Osteocyte (in vitro differentiated cells): ENCODE data around the gene RBM20. TPM values are rescaled to one million over a fixed set of nuclear protein-coding genes. Genes with fewer than 3 reads are reported as not detected.
A peak's percentile ranks its signal among the peaks of the same experiment; 100 is the strongest.

ENCODE experiments used
- DNase-seq: peaks from one replicate; pipeline ENCODE4 v3.0.0; 2021; ENCODE audit warnings: mixed read lengths; ENCODE audit not compliant: unreplicated experiment; ENCODE audit errors: extremely low spot score
- H3K27ac Mint-ChIP-seq: one replicate; pipeline ENCODE4 v1.8.0; 2021; ENCODE audit warnings: mild to moderate bottlenecking, mixed read lengths; ENCODE audit not compliant: unreplicated experiment
- H3K27me3 Mint-ChIP-seq: one replicate; pipeline ENCODE4 v1.8.0; 2021; ENCODE audit warnings: mixed read lengths; ENCODE audit not compliant: unreplicated experiment
- H3K36me3 Mint-ChIP-seq: one replicate; pipeline ENCODE4 v1.8.0; 2021; ENCODE audit warnings: mixed read lengths; ENCODE audit not compliant: unreplicated experiment
- H3K4me1 Mint-ChIP-seq: one replicate; pipeline ENCODE4 v1.8.0; 2021; ENCODE audit warnings: mixed read lengths; ENCODE audit not compliant: unreplicated experiment
- H3K4me3 Mint-ChIP-seq: one replicate; pipeline ENCODE4 v1.8.0; 2021; ENCODE audit warnings: mild to moderate bottlenecking, moderate library complexity, mixed read lengths; ENCODE audit not compliant: unreplicated experiment
- H3K9me3 Mint-ChIP-seq: one replicate; pipeline ENCODE4 v1.8.0; 2021; ENCODE audit warnings: mixed read lengths; ENCODE audit not compliant: unreplicated experiment
- total RNA-seq: library from RNA; stranded (reverse); gene quantifications from 2 replicates; pipeline ENCODE4 v1.2.1, GENCODE V29; 2021
- TF ChIP-seq, protein P1 (sequence below): fragments of 200-600 bp; sonication (generic); IDR thresholded peaks from 2 replicates; pipeline ENCODE4 v1.5.0; 2021; ENCODE audit warnings: antibody characterized with exemption, mild to moderate bottlenecking, moderate library complexity

RBM20 gene
- total RNA-seq, 1 donor from 2014 or later = 1.6 TPM

DNA sequence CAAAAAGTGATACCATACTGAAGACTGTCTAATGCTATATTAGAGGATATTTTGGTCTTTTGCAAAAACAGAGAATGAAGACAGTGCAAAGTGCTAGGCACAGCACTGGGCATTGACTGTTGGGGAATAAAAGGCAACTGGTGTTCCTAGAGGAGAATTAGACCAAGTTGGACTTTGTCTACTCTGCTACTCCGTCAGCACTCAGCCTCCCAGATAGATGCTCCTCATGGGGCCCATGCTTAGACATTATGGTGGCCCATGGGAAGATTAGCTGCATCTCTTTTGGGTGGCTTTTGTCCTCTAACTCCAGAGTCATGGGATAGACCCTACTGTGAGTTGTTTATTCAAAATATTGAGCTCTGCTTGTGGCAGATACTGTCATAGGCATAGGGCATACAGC is 113.5 kb downstream of the RBM20 start:
- Mint-ChIP-seq H3K27ac (no peak overlapping the region), H3K9me3 (no peaks in the 10 kb centered on the region), H3K4me3 (no peak overlapping the region), H3K27me3 (no peaks in the 10 kb centered on the region), H3K4me1 (peaks cover 6% of the 10 kb centered on the region), H3K36me3 (no peaks in the 10 kb centered on the region)
- TF ChIP-seq, protein P1, sequence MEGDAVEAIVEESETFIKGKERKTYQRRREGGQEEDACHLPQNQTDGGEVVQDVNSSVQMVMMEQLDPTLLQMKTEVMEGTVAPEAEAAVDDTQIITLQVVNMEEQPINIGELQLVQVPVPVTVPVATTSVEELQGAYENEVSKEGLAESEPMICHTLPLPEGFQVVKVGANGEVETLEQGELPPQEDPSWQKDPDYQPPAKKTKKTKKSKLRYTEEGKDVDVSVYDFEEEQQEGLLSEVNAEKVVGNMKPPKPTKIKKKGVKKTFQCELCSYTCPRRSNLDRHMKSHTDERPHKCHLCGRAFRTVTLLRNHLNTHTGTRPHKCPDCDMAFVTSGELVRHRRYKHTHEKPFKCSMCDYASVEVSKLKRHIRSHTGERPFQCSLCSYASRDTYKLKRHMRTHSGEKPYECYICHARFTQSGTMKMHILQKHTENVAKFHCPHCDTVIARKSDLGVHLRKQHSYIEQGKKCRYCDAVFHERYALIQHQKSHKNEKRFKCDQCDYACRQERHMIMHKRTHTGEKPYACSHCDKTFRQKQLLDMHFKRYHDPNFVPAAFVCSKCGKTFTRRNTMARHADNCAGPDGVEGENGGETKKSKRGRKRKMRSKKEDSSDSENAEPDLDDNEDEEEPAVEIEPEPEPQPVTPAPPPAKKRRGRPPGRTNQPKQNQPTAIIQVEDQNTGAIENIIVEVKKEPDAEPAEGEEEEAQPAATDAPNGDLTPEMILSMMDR = no peak
- no peak for DNase-seq

GRCh38 chr10:110758128-110758765 is 114.1 kb downstream of the RBM20 start:
- DNase-seq = no peak
- Mint-ChIP-seq H3K4me3 (no peak overlapping the region), H3K27ac (no peak overlapping the region), H3K9me3 (no peaks in the 10 kb centered on the region), H3K27me3 (no peaks in the 10 kb centered on the region), H3K36me3 (no peaks in the 10 kb centered on the region), H3K4me1 (peaks cover 6% of the 10 kb centered on the region)
- TF ChIP-seq, protein P1 = no peak

DNA sequence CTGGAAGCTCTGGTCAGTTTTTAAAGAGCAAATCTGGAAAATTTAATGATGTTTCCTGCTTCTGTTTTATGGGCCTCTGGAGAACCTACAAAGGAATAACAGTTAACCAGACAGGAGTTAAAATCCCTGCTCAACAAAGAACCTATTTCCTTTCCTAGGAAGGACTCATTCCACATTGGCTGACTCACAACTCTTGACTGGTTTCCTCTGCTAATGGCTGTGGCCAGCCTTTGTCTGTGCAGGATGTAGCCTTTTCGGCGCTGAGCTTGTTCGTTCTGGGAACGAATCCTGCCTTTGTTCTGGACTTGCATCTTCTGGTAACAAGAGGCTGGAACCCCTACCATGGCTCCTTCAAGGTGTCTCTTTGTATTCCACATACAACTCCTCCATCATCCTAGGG is 114.8 kb downstream of the RBM20 start:
- H3K27me3 Mint-ChIP-seq = peaks cover under 1% of the 10 kb centered on the region
- H3K4me3 Mint-ChIP-seq = no peak overlapping the region
- H3K36me3 Mint-ChIP-seq = no peaks in the 10 kb centered on the region
- no peak for DNase-seq
- TF ChIP-seq, protein P1 = no peak
- no peaks in the 10 kb centered on the region for H3K9me3 Mint-ChIP-seq
- peaks cover 6% of the 10 kb centered on the region for H3K4me1 Mint-ChIP-seq
- H3K27ac Mint-ChIP-seq = peak overlapping the region; percentile 20

- H3K36me3 Mint-ChIP-seq = no peaks in the 10 kb centered on the region
- no peaks in the 10 kb centered on the region for H3K9me3 Mint-ChIP-seq
- DNase-seq = no peak
- no peak overlapping the region for H3K4me3 Mint-ChIP-seq
- TF ChIP-seq, protein P1 = no peak
- H3K27me3 Mint-ChIP-seq = peaks cover 2% of the 10 kb centered on the region
- H3K27ac Mint-ChIP-seq = no peak overlapping the region
- peaks cover 6% of the 10 kb centered on the region for H3K4me1 Mint-ChIP-seq
These were observed 115.4 kb downstream of the RBM20 start for GRCh38 chr10:110759523-110759922.

DNA sequence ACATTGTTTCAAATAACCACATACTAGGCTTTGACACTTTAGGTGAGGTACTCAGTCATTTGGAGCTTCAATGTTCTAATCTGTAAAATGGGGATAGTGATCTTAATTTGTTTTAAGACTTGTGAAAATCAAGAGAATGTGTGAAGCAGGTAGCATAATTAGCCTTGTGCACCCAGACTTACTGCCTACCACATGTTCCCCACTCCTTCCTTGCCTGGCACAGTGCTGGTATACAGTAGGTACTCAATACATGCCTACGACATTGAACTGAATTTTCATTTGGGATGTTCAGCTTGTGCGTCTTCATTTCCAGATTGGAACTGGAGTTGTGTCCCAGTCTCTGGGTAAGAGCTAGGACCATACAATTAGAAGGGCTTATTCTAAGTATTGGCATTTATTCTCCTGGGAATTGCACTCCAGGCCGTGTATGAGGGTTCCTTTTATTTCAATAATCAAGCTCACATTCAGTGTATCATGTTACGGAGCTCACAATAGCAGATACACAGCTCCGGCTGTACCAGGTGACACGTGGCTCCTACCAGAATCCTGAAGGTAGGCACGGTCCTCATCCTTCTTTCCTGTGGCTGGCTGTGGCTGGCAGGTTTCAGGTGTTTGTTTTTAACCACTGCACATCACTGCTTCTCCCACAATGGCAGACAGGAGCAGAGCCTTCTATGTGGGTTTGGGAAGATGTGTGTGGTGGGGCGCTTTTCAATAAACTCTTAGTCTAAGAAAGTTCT is 118.1 kb downstream of the RBM20 start:
- no peaks in the 10 kb centered on the region for H3K36me3 Mint-ChIP-seq
- no peak overlapping the region for H3K27ac Mint-ChIP-seq
- H3K4me3 Mint-ChIP-seq = no peak overlapping the region
- DNase-seq = no peak
- no peaks in the 10 kb centered on the region for H3K9me3 Mint-ChIP-seq
- TF ChIP-seq, protein P1 = no peak
- H3K27me3 Mint-ChIP-seq = peaks cover 2% of the 10 kb centered on the region
- H3K4me1 Mint-ChIP-seq = peaks cover 6% of the 10 kb centered on the region
